Measurements from ENCODE around the gene FOLH1.
"Not testable (repeated sequence)": the region's sequence is repeated elsewhere in the genome, so short reads cannot be mapped to it uniquely, and the experiment has no call there.

FOLH1 gene

GRCh38 chr11:49174691-49175366 lies 33.6 kb downstream of the FOLH1 start:
- not testable (repeated sequence) for H3K9me3 ChIP-seq (ENCODE audit: insufficient read depth, low read depth, low read length); H3K27me3 ChIP-seq (ENCODE audit: insufficient read depth, low read length, poor library complexity, severe bottlenecking); H2AFZ ChIP-seq (ENCODE audit: low read length); H3K4me2 ChIP-seq (ENCODE audit: low read depth, low read length, poor library complexity, severe bottlenecking); H3F3A ChIP-seq (ENCODE audit: low read depth); H3K4me3 ChIP-seq (ENCODE audit: low read length, poor library complexity, severe bottlenecking); H4K20me1 ChIP-seq (ENCODE audit: insufficient read depth, low read length, poor library complexity, severe bottlenecking); H3K79me2 ChIP-seq (ENCODE audit: insufficient read depth, low read length); H3K9me2 ChIP-seq (replicated peaks; ENCODE audit: low read depth, low read length); H3K9ac ChIP-seq (ENCODE audit: low read depth, low read length, poor library complexity, severe bottlenecking); H3K4me1 ChIP-seq (ENCODE audit: insufficient read depth, low read length, poor library complexity, severe bottlenecking); H3K36me3 ChIP-seq (ENCODE audit: insufficient read depth, low read length)

- H3K79me2 ChIP-seq (ENCODE audit: insufficient read depth, low read length); H3K4me1 ChIP-seq (ENCODE audit: insufficient read depth, low read length, poor library complexity, severe bottlenecking); H2AFZ ChIP-seq (ENCODE audit: low read length); H3K9ac ChIP-seq (ENCODE audit: low read depth, low read length, poor library complexity, severe bottlenecking); H3K9me2 ChIP-seq (replicated peaks; ENCODE audit: low read depth, low read length); H3K9me3 ChIP-seq (ENCODE audit: insufficient read depth, low read depth, low read length); H3K4me2 ChIP-seq (ENCODE audit: low read depth, low read length, poor library complexity, severe bottlenecking); H3K27me3 ChIP-seq (ENCODE audit: insufficient read depth, low read length, poor library complexity, severe bottlenecking); H3F3A ChIP-seq (ENCODE audit: low read depth); H3K4me3 ChIP-seq (ENCODE audit: low read length, poor library complexity, severe bottlenecking); H3K36me3 ChIP-seq (ENCODE audit: insufficient read depth, low read length); H4K20me1 ChIP-seq (ENCODE audit: insufficient read depth, low read length, poor library complexity, severe bottlenecking): not testable (repeated sequence)
Observed at GRCh38 chr11:49171613-49172012, 36.8 kb downstream of the FOLH1 start.

GRCh38 chr11:49169579-49169978 lies 38.8 kb downstream of the FOLH1 start:
- H3K9me3 ChIP-seq (ENCODE audit: insufficient read depth, low read depth, low read length); H3K36me3 ChIP-seq (ENCODE audit: insufficient read depth, low read length); H3K9me2 ChIP-seq (replicated peaks; ENCODE audit: low read depth, low read length); H3K9ac ChIP-seq (ENCODE audit: low read depth, low read length, poor library complexity, severe bottlenecking); H3K4me3 ChIP-seq (ENCODE audit: low read length, poor library complexity, severe bottlenecking); H3K4me2 ChIP-seq (ENCODE audit: low read depth, low read length, poor library complexity, severe bottlenecking); H2AFZ ChIP-seq (ENCODE audit: low read length); H3F3A ChIP-seq (ENCODE audit: low read depth); H3K27me3 ChIP-seq (ENCODE audit: insufficient read depth, low read length, poor library complexity, severe bottlenecking); H4K20me1 ChIP-seq (ENCODE audit: insufficient read depth, low read length, poor library complexity, severe bottlenecking); H3K4me1 ChIP-seq (ENCODE audit: insufficient read depth, low read length, poor library complexity, severe bottlenecking); H3K79me2 ChIP-seq (ENCODE audit: insufficient read depth, low read length): not testable (repeated sequence)
- peak; percentile 43 for TF ChIP-seq CTCF (conservative IDR thresholded peaks at IDR 0.05; ENCODE audit: low read length)

GRCh38 chr11:49168992-49169391 lies 39.4 kb downstream of the FOLH1 start:
- H3K4me2 ChIP-seq (ENCODE audit: low read depth, low read length, poor library complexity, severe bottlenecking); H3K4me3 ChIP-seq (ENCODE audit: low read length, poor library complexity, severe bottlenecking); H3K27me3 ChIP-seq (ENCODE audit: insufficient read depth, low read length, poor library complexity, severe bottlenecking); H3K9me3 ChIP-seq (ENCODE audit: insufficient read depth, low read depth, low read length); H4K20me1 ChIP-seq (ENCODE audit: insufficient read depth, low read length, poor library complexity, severe bottlenecking); H2AFZ ChIP-seq (ENCODE audit: low read length); H3K36me3 ChIP-seq (ENCODE audit: insufficient read depth, low read length); H3K9me2 ChIP-seq (replicated peaks; ENCODE audit: low read depth, low read length); H3F3A ChIP-seq (ENCODE audit: low read depth); H3K79me2 ChIP-seq (ENCODE audit: insufficient read depth, low read length); H3K4me1 ChIP-seq (ENCODE audit: insufficient read depth, low read length, poor library complexity, severe bottlenecking); H3K9ac ChIP-seq (ENCODE audit: low read depth, low read length, poor library complexity, severe bottlenecking): not testable (repeated sequence)

- H3K4me2 ChIP-seq (ENCODE audit: low read depth, low read length, poor library complexity, severe bottlenecking): no peak overlapping the region
- H4K20me1 ChIP-seq (ENCODE audit: insufficient read depth, low read length, poor library complexity, severe bottlenecking): no peaks in the 10 kb centered on the region
- no peaks in the 10 kb centered on the region for H3K79me2 ChIP-seq (ENCODE audit: insufficient read depth, low read length)
- no peaks in the 10 kb centered on the region for H3K4me1 ChIP-seq (ENCODE audit: insufficient read depth, low read length, poor library complexity, severe bottlenecking)
- H3K9me3 ChIP-seq (ENCODE audit: insufficient read depth, low read depth, low read length): no peaks in the 10 kb centered on the region
- H3K4me3 ChIP-seq (ENCODE audit: low read length, poor library complexity, severe bottlenecking): no peak overlapping the region
- no peaks in the 10 kb centered on the region for H3K9me2 ChIP-seq (replicated peaks; ENCODE audit: low read depth, low read length)
- H2AFZ ChIP-seq (ENCODE audit: low read length): no peak overlapping the region
- H3K36me3 ChIP-seq (ENCODE audit: insufficient read depth, low read length): no peaks in the 10 kb centered on the region
- TF ChIP-seq EZH2phosphoT487 (IDR thresholded peaks at IDR 0.05; ENCODE audit: borderline replicate concordance): no peak
- TF ChIP-seq CTCF (conservative IDR thresholded peaks at IDR 0.05; ENCODE audit: low read length): no peak
- no peaks in the 10 kb centered on the region for H3F3A ChIP-seq (ENCODE audit: low read depth)
- H3K9ac ChIP-seq (ENCODE audit: low read depth, low read length, poor library complexity, severe bottlenecking): no peak overlapping the region
- no peaks in the 10 kb centered on the region for H3K27me3 ChIP-seq (ENCODE audit: insufficient read depth, low read length, poor library complexity, severe bottlenecking)
Observed at GRCh38 chr11:49151211-49151610, 57.2 kb downstream of the FOLH1 start.

- not testable (repeated sequence) for H3K36me3 ChIP-seq (ENCODE audit: insufficient read depth, low read length); H3F3A ChIP-seq (ENCODE audit: low read depth); H3K9me3 ChIP-seq (ENCODE audit: insufficient read depth, low read depth, low read length); H3K4me3 ChIP-seq (ENCODE audit: low read length, poor library complexity, severe bottlenecking); H3K27me3 ChIP-seq (ENCODE audit: insufficient read depth, low read length, poor library complexity, severe bottlenecking); H4K20me1 ChIP-seq (ENCODE audit: insufficient read depth, low read length, poor library complexity, severe bottlenecking); H3K9me2 ChIP-seq (replicated peaks; ENCODE audit: low read depth, low read length); H3K9ac ChIP-seq (ENCODE audit: low read depth, low read length, poor library complexity, severe bottlenecking); H3K4me2 ChIP-seq (ENCODE audit: low read depth, low read length, poor library complexity, severe bottlenecking); H3K79me2 ChIP-seq (ENCODE audit: insufficient read depth, low read length); H2AFZ ChIP-seq (ENCODE audit: low read length); H3K4me1 ChIP-seq (ENCODE audit: insufficient read depth, low read length, poor library complexity, severe bottlenecking)
Observed at GRCh38 chr11:49102356-49102755, 106.0 kb downstream of the FOLH1 start.
